Thoracic aorta (tissue), 2 donors: Measurements from ENCODE around the gene PTEN. TPM values are rescaled to one million over a fixed set of nuclear protein-coding genes. Genes with fewer than 3 reads are reported as not detected.
A peak's percentile ranks its signal among the peaks of the same experiment; 100 is the strongest.

ENCODE experiments used
- ATAC-seq: fragments of 150-250 bp; one replicate; pipeline ENCODE4 v1.8.0; 2017; ENCODE audit warnings: low read depth; ENCODE audit not compliant: insufficient number of reproducible peaks, low FRiP score
- DNase-seq: peaks from one replicate; pipeline ENCODE4 v3.0.0-alpha.2; 2020; ENCODE audit warnings: low spot score
- H3K27ac ChIP-seq, 2 donors: fragments of 200-600 bp; sonication (generic); 1 replicate in 1 of 2; 2 replicates in 1 of 2; pipeline ENCODE4 v1.5.1; 2016; ENCODE audit warnings: mild to moderate bottlenecking in 2 of 2, moderate library complexity in 2 of 2
- H3K27me3 ChIP-seq: fragments of 200-600 bp; sonication (generic); replicated peaks from 2 replicates; pipeline ENCODE4 v1.6.0; 2016; ENCODE audit warnings: mild to moderate bottlenecking; ENCODE audit not compliant: insufficient read depth
- H3K36me3 ChIP-seq: fragments of 200-600 bp; sonication (generic); one replicate; pipeline ENCODE4 v1.5.1; 2016
- H3K4me1 ChIP-seq, 2 donors: fragments of 200-600 bp; sonication (generic); 1 replicate in 1 of 2; 2 replicates in 1 of 2; pipeline versions ENCODE4 v1.5.1 to v1.6.0; 2016; ENCODE audit warnings: low read depth in 2 of 2, mild to moderate bottlenecking in 1 of 2; ENCODE audit not compliant: control insufficient read depth in 1 of 2
- H3K4me3 ChIP-seq: fragments of 200-600 bp; sonication (generic); 2 replicates; pipeline ENCODE4 v1.5.1; 2016; ENCODE audit warnings: mild to moderate bottlenecking
- H3K9me3 ChIP-seq: fragments of 200-600 bp; sonication (generic); 2 replicates; pipeline ENCODE4 v1.5.1; 2016
- CTCF ChIP-seq: fragments of 200-600 bp; sonication (generic); IDR thresholded peaks from one replicate; pipeline ENCODE4 v1.5.1; 2019; ENCODE audit warnings: antibody characterized with exemption
- total RNA-seq, 2 donors: library from RNA; depleted of rRNA; stranded (reverse); fragments of >200 nt; gene quantifications; one replicate each; pipeline versions ENCODE4 v1.1.0 to v1.2.3, GENCODE V29; 2016

PTEN gene
- total RNA-seq, 2 donors from 2014 or later: 146 to 168 TPM

GRCh38 chr10:87930141-87930540, 66.7 kb downstream of the PTEN start:
- Histone ChIP-seq H3K27me3 (no peaks in the 10 kb centered on the region), H3K4me3 (no peak overlapping the region), H3K4me1 (peaks cover 61 to 67% of the 10 kb centered on the region in 2 donors), H3K36me3 (no peaks in the 10 kb centered on the region), H3K9me3 (no peaks in the 10 kb centered on the region), H3K27ac (no peak overlapping the region)
- DNase-seq: no peak
- no peak for TF ChIP-seq CTCF
- ATAC-seq: no peak

GRCh38 chr10:87930934-87931835, 67.8 kb downstream of the PTEN start:
- no peak for TF ChIP-seq CTCF
- Histone ChIP-seq H3K27ac (peak overlapping the region in 1 of 2 donors; percentile 51), H3K27me3 (no peaks in the 10 kb centered on the region), H3K9me3 (no peaks in the 10 kb centered on the region), H3K36me3 (no peaks in the 10 kb centered on the region), H3K4me3 (peak overlapping the region; percentile 9), H3K4me1 (peaks cover 68 to 71% of the 10 kb centered on the region in 2 donors)
- no peak for DNase-seq
- no peak for ATAC-seq

GRCh38 chr10:87931836-87932230, 68.4 kb downstream of the PTEN start:
- Histone ChIP-seq H3K4me3 (no peak overlapping the region), H3K4me1 (peaks cover 70 to 72% of the 10 kb centered on the region in 2 donors), H3K36me3 (no peaks in the 10 kb centered on the region), H3K27ac (peak overlapping the region in 1 of 2 donors; percentile 51), H3K27me3 (no peaks in the 10 kb centered on the region), H3K9me3 (no peaks in the 10 kb centered on the region)
- no peak for ATAC-seq
- no peak for TF ChIP-seq CTCF
- DNase-seq: no peak

- DNase-seq (no peak), ATAC-seq (no peak)
- Histone ChIP-seq H3K4me3 (no peak overlapping the region), H3K9me3 (no peaks in the 10 kb centered on the region), H3K4me1 (peaks cover 51 to 66% of the 10 kb centered on the region in 2 donors), H3K27ac (peak overlapping the region; percentile 4 to 9), H3K36me3 (no peaks in the 10 kb centered on the region), H3K27me3 (no peaks in the 10 kb centered on the region)
- TF ChIP-seq CTCF: no peak
Observed at GRCh38 chr10:87935290-87936141, 72.1 kb downstream of the PTEN start.

- no peaks in the 10 kb centered on the region for H3K9me3 ChIP-seq
- H3K36me3 ChIP-seq: no peaks in the 10 kb centered on the region
- DNase-seq (no peak), ATAC-seq (no peak)
- peaks cover 28 to 59% of the 10 kb centered on the region in 2 donors for H3K4me1 ChIP-seq
- H3K27me3 ChIP-seq: no peaks in the 10 kb centered on the region
- H3K4me3 ChIP-seq: no peak overlapping the region
- H3K27ac ChIP-seq: peak overlapping the region in 1 of 2 donors; percentile 32
- TF ChIP-seq CTCF: no peak
Observed at GRCh38 chr10:87940210-87940609, 76.8 kb downstream of the PTEN start.
